Activated T-cell treated with anti-CD3 and anti-CD28 coated beads, Interleukin-2, amount 50 U/mL, for 4 hours (primary cell): ENCODE data around the gene HGFAC. TPM values are rescaled to one million over a fixed set of nuclear protein-coding genes. Genes with fewer than 3 reads are reported as not detected.

Experiments
- ATAC-seq, 2 donors: fragments of 200-7000 bp; cut with Tn5 transposase; one replicate each; pipeline ENCODE4 v1.10.0; 2021
- DNase-seq: peaks from one replicate; pipeline ENCODE4 v3.0.0-alpha.2; 2020
- H3K27me3 Mint-ChIP-seq: one replicate; pipeline ENCODE4 v1.8.0; 2021; ENCODE audit warnings: low read depth, mixed read lengths
- H3K36me3 Mint-ChIP-seq: one replicate; pipeline ENCODE4 v1.8.0; 2022; ENCODE audit warnings: mixed read lengths; ENCODE audit not compliant: insufficient read depth
- H3K4me1 Mint-ChIP-seq: one replicate; pipeline ENCODE4 v1.8.0; 2021; ENCODE audit warnings: low read depth, mixed read lengths
- H3K4me3 Mint-ChIP-seq: one replicate; pipeline ENCODE4 v1.8.0; 2021; ENCODE audit warnings: mild to moderate bottlenecking, moderate library complexity, mixed read lengths
- H3K9me3 Mint-ChIP-seq: one replicate; pipeline ENCODE4 v1.8.0; 2021; ENCODE audit warnings: mixed read lengths
- total RNA-seq, 3 donors: library from RNA; stranded (reverse); gene quantifications; one replicate each; pipeline ENCODE4 v1.2.1, GENCODE V29; 2021

HGFAC gene
- total RNA-seq, 3 donors from 2014 or later, result 0.11 TPM; not detected in 2

DNA sequence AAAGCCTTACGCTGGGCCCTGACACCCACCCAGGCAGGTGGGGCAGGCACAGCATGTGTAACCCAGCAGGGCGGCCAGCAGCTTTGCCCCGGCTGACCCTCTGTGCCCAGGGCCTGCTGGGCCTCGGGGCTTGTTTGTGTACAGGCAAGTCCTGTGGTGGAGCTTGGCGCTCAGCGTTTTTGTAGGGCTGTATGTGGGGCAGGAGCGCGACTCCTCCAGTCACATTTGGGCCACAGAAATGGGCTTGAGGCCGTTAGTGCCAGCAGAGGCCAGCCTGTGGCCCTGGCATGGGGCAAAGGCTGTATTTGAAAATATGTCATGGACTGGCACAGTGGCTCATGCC, 14.7 kb upstream of the HGFAC start:
- ATAC-seq (no peak), DNase-seq (no peak)
- Mint-ChIP-seq H3K27me3 (no peaks in the 10 kb centered on the region), H3K4me3 (no peak overlapping the region), H3K9me3 (no peaks in the 10 kb centered on the region), H3K4me1 (no peaks in the 10 kb centered on the region), H3K36me3 (no peaks in the 10 kb centered on the region)

DNA sequence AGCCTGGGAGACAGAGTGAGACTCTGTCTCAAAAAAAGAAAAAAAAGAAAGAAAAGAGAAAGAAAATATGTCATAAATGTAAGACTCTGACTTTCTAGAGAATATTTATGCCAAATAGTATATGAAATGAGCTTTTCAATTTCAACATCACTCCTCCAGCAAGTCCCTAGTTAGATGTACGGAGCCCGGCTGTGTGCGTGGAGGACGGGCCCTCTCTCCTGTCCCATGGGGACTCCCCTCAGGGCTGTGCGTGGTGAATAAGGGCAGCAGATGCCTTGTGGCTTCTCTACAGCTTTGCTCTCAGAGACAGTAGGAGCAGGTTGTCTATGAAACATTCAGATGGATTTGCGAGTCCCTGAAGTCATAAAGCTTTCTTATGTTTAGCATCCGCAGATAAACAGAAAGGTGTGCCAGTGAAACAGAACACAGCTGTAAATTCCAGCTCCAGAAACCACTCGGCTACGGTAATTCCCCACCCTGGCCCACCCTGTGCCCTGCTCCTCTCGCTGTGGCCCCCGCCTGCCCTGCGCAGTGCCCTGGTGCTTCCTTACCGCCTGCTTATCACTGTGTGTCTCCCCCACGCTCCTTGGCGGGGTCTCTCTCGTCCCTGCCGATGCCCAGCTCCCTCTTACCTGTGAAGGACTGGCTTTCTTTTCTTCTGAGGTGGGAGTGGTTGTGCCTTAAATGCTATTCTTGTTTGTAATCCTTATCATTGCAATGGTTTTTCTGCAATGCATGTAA, 13.9 kb upstream of the HGFAC start:
- DNase-seq (no peak), ATAC-seq (no peak)
- Mint-ChIP-seq H3K4me1 (no peaks in the 10 kb centered on the region), H3K9me3 (no peaks in the 10 kb centered on the region), H3K4me3 (no peak overlapping the region), H3K36me3 (no peaks in the 10 kb centered on the region), H3K27me3 (no peaks in the 10 kb centered on the region)

DNA sequence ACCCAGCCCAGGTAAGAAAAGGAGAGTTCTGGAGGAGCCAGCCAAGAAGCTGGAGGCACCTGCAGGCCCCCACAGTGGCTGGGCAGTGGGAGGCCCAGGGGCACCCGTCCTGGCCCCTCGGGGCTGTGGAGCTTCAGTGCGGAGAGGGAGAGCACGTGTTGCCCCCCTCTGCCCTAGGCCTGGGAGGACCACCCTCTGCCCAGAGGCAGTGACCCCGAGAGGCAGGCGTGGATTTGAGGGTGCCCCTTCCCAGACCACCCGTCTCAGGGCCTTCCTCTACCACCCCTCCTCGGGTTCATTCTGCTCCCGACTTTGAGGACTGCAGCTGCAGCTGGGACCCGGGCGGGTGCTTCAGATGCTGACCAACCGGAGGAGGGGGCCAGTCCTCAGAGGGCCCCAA, 12.1 kb upstream of the HGFAC start:
- H3K4me3 Mint-ChIP-seq, result no peak overlapping the region
- no peaks in the 10 kb centered on the region for H3K36me3 Mint-ChIP-seq
- no peak for ATAC-seq
- H3K4me1 Mint-ChIP-seq, result no peaks in the 10 kb centered on the region
- no peaks in the 10 kb centered on the region for H3K27me3 Mint-ChIP-seq
- DNase-seq, result no peak
- H3K9me3 Mint-ChIP-seq, result no peaks in the 10 kb centered on the region

DNA sequence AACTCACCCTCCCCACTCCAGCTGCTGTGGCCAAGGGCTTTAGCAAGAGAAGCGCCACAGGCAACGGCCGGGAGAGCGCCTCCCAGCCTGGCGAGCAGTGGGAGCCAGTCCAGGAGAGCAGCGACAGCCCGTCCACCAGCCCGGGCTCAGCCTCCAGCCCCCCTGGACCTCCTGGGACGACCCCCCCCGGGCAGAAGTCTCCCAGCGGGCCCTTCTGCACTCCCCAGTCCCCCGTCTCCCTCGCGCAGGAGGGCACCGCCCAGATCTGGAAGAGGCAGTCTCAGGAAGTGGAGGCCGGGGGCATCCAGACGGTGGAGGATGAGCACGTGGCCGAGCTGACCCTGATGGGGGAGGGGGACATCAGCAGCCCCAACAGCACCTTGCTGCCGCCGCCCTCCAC, 11.2 kb upstream of the HGFAC start:
- H3K9me3 Mint-ChIP-seq, result no peaks in the 10 kb centered on the region
- ATAC-seq, result no peak

DNA sequence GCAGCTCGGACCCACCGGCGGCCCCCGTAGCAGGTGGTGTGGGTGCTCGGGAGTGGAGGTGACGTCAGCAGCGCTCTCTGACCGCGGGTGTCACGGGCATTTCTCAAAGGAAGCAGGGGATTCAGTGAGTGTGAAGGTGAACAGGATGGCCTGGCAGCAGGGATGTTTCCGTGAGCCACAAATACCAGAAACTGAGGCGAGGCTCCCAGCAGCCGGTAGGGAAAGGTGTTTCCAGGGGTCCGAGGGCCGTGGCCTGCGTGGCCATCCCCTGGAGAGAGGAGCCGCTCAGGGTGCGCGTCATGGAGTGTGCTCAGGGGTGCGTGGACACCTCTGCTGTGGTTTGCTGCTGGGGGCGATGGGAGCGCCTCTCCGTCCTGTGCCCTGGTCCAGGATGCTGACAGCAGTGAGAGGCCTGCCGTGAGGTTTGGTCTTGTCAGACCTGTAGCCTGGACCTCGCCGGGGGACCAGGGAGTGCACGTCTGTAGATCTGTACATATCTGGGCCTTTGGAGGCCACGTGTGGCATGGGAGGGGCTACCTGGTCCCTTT, 10.2 kb upstream of the HGFAC start:
- H3K27me3 Mint-ChIP-seq, result no peaks in the 10 kb centered on the region
- DNase-seq (no peak), ATAC-seq (no peak)
- no peaks in the 10 kb centered on the region for H3K36me3 Mint-ChIP-seq
- no peaks in the 10 kb centered on the region for H3K9me3 Mint-ChIP-seq
- no peaks in the 10 kb centered on the region for H3K4me1 Mint-ChIP-seq
- H3K4me3 Mint-ChIP-seq, result no peak overlapping the region

More for the DNA sequence above, 11.2 kb upstream of the HGFAC start:
- Mint-ChIP-seq H3K4me3 (no peak overlapping the region), H3K4me1 (no peaks in the 10 kb centered on the region), H3K27me3 (no peaks in the 10 kb centered on the region), H3K36me3 (no peaks in the 10 kb centered on the region)
- no peak for DNase-seq

DNA sequence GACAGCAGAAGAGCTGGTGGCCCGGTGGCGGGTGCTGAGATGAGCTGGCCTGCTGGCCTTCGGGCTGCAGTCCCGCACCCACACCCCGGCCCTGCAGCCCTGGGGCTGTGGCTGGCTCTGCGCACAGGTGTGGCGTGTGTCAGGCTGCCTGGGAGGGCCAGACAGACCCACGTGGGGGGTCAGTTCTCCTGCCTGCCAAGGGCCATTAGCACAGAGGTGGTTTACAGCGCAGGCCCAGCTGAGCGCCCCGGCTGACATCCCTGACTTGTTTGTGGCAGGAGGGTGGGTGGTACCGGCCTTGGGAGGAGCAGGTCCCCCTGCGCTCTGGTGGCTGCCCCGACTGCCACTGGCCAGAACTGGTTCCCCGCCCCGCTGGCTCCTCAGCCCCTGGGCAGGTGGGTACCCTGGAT, 9.4 kb upstream of the HGFAC start:
- H3K36me3 Mint-ChIP-seq, result no peaks in the 10 kb centered on the region
- H3K9me3 Mint-ChIP-seq, result no peaks in the 10 kb centered on the region
- H3K4me1 Mint-ChIP-seq, result no peaks in the 10 kb centered on the region
- H3K27me3 Mint-ChIP-seq, result no peaks in the 10 kb centered on the region
- H3K4me3 Mint-ChIP-seq, result no peak overlapping the region
- no peak for ATAC-seq
- no peak for DNase-seq

DNA sequence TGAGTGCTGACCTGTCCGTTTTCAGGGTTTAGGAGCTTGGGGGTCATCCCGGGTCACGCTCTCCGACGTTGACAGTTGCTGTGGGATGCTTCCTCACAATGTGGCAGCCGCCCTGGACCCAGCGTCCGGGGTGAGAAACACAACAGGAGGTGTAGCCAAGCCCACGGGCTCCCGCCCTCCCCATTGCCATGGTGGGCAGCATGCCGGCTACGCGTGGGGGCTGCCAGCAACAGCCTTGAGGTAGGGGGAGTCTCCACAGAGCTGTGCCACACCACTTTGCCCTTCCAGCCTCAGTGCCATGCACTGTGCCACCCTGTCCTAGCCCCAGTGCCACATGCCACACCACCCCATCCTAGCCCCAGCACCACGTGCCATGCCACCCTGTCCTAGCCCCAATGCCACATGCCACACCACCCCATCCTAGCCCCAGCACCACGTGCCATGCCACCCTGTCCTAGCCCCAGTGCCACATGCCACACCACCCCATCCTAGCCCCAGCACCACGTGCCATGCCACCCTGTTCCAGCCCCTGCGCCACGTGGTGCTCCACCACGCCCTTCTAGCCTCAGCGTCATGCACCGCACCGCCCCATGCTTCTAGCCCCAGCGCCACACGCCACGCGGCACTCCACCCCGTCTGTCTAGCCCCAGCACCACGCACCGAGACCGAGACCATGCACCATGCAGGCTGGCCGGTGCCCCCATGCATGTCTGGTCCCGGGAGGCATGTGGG, 8.5 kb upstream of the HGFAC start:
- no peaks in the 10 kb centered on the region for H3K4me1 Mint-ChIP-seq
- no peak for DNase-seq
- H3K4me3 Mint-ChIP-seq, result no peak overlapping the region
- no peaks in the 10 kb centered on the region for H3K27me3 Mint-ChIP-seq
- no peaks in the 10 kb centered on the region for H3K36me3 Mint-ChIP-seq
- no peaks in the 10 kb centered on the region for H3K9me3 Mint-ChIP-seq
- ATAC-seq, result no peak

DNA sequence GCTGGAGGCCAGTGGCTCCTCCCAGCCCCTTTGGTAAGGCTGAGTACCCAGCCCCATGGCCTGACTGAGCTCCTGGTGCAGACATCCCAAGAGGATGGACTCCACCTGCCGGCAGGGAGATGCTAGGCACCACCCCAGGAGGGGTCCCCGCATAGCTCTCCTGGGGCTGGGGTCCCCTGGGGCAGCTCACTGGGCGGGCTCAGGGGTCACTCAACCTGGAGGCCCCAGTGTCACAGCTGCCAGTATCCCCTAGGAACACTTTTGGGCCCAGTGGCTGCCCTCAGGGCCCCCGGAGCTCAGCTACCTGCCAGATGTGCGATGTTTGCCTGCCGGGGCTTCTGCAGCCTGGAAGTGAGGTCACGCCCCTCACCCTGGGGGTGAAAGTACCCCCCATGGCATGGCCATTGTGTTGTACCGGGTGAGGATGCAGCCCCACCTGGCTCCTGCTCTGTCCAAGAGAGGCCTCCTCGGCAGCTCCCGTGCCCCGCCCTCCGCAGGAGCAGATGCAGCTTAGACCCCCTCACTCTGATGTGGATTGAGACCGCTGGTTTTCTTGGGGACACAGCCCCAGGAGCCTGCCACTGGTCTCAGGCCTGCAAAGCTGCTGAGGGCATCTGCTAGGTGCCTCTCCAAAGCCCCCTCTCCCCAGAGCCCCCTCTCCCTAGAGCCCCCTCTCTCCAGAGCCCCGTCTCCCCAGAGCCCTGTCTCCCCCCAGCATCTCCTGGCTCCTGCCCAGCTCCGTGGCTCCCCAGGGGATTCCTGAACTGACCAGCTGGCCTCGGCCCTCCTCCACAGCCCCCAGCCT, 6.7 kb upstream of the HGFAC start:
- Mint-ChIP-seq H3K4me3 (no peak overlapping the region), H3K36me3 (no peaks in the 10 kb centered on the region), H3K9me3 (no peaks in the 10 kb centered on the region), H3K4me1 (no peaks in the 10 kb centered on the region), H3K27me3 (no peaks in the 10 kb centered on the region)
- DNase-seq (no peak), ATAC-seq (no peak)

DNA sequence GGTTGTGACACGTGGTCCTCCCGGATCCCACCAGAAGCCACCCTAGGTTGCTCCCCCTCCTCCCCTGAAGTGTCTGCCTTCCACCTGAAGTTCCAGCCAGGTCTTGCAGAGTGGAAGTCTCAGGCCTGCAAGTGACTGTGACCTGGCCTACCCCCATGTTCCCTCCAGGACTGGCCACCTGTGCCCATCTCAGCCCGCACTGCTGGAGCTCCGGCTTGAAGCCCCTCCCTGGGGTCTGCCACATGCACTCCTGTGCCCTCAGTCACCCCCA, 6.1 kb upstream of the HGFAC start:
- no peaks in the 10 kb centered on the region for H3K36me3 Mint-ChIP-seq
- no peaks in the 10 kb centered on the region for H3K9me3 Mint-ChIP-seq
- no peak for DNase-seq
- no peaks in the 10 kb centered on the region for H3K27me3 Mint-ChIP-seq
- H3K4me1 Mint-ChIP-seq, result no peaks in the 10 kb centered on the region
- ATAC-seq, result no peak
- no peak overlapping the region for H3K4me3 Mint-ChIP-seq

DNA sequence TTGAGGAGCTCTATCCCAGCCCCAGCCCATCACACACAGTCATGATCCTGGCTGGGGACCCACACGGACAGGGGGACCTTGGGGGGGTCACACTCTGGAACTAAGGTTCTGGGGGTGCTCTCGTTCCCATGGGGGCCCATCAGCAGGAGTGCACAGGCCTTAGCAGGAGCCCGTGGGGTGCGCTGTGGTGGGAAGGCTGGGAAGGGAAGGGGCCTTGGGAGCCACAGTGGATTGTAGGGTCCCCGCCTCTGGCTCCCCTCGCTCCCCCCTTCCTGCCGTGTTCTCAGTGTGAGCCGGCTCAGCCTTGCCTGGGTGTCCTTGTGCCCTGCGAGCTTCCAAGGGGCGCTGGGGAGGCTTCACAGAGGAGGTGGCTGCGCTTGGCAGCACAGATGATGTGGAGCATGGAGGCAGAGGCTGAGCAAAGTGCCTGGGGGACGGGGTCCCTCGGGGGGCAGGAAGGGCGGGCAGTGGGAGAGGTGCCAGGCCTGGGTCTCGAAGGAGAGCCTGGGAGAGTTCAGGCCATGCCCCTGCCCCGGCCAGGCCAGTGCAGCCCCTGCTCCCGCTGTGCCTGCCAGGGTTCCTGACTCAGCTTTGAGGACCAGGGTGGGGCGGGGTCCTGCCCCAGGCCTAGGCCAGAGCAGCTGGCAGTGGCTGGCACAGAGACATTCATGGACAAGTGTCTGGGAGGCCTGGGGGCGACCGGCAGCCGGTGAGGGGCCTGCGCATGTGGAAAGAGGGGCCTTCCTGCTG, 5.5 kb upstream of the HGFAC start:
- ATAC-seq (no peak), DNase-seq (no peak)
- Mint-ChIP-seq H3K4me1 (no peaks in the 10 kb centered on the region), H3K4me3 (no peak overlapping the region), H3K36me3 (no peaks in the 10 kb centered on the region), H3K27me3 (no peaks in the 10 kb centered on the region), H3K9me3 (no peaks in the 10 kb centered on the region)

DNA sequence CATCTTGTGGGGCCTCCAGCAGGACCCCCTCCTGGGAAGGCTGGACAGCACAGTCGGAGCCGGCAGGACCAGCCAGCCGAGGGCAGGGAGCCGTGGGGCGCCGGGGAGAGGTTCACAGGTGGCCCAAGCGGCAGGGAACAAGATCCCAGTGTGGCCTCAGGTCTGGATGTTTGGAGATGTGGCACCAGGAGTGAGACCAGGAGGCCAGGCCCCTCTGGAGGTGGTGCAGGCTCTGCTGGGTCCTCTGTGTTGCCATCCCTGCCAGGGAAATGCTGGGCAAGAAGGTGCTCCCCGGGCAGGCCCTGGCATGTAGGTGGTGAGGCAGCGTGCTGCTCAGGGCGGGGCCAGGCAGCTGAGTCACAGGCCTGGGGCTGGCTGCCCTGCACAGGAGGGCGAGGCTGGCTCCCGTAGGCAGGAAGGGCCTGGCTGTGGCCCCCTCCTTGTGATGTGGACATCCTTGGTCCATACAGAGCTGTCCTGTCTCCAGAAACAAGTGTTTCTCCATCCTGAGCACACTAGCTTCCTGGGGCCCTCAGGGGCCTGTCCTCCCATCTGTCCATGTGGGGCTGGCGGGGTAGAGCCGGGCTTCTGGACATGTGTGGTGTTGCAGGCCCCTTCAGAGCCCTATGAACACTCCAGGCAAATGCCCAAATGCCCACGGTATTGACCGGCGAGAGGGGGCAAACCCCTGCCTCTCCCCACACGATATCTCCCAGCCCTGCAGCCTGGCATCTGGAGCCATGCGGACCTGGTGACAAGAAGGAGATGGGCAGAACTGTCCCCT, 4.8 kb upstream of the HGFAC start:
- ATAC-seq (no peak), DNase-seq (no peak)
- no peaks in the 10 kb centered on the region for H3K4me1 Mint-ChIP-seq
- no peaks in the 10 kb centered on the region for H3K36me3 Mint-ChIP-seq
- H3K9me3 Mint-ChIP-seq, result no peaks in the 10 kb centered on the region
- no peak overlapping the region for H3K4me3 Mint-ChIP-seq
- no peaks in the 10 kb centered on the region for H3K27me3 Mint-ChIP-seq

DNA sequence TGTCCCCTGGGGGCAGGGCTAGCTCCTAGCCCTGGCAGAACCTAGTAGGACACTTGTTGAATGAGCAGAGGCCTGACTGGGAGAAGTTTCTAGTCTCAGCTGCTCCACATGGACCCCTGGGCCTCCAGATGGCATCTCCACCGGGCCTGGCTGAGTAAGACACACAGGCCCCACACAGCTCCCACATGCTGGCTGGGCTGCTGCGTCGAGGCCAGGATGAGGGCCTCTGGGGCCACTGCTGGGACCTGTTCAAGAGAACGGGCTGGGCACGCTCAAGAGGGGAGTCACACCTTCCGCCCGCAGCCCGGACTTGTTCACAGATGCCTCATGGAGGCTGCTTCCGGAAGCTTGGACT, 4.2 kb upstream of the HGFAC start:
- ATAC-seq (no peak), DNase-seq (no peak)
- H3K4me3 Mint-ChIP-seq, result no peak overlapping the region
- H3K9me3 Mint-ChIP-seq, result no peaks in the 10 kb centered on the region
- no peaks in the 10 kb centered on the region for H3K27me3 Mint-ChIP-seq
- no peaks in the 10 kb centered on the region for H3K36me3 Mint-ChIP-seq
- no peaks in the 10 kb centered on the region for H3K4me1 Mint-ChIP-seq

DNA sequence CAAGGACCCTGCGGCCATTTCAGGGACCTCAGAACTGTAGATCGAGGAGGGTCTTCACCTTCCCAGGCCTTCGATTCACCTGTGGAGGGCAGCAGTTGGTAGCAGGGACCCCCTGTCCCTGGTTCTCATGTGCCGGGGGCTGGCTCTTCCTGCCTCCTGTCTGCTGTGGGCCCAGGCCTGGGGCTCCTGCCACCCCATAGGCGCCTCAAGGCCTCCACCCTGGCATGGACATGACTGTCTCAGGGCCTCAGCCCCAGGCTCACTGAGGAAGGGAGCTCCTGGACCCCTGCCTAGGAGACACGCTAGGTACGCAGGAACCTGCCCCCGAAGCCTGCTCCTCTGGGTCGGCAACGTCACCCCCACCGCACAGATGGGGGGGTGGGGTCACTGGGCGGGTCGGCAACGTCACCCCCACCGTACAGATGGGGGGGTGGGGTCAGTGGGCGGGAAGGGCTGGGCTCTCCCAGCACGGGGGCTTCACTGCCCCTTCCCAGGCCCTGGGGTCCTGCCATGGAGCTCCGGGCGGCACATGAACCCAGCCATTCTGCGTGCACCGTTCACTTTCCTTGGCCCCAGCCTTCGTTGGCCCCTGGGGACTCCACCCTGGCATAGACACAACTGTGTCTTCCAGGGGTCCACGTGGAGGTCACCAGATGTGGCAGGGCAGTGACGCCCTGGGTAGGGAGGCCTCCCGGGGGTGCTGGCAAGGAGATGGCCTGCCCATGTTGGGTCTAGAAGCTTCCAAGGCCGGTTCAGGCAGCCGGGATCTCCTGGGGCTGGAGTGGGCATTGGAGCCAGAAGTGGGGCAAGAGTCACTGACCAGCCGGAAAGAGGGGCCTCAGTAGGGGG, 3.5 kb upstream of the HGFAC start:
- H3K4me1 Mint-ChIP-seq, result no peaks in the 10 kb centered on the region
- H3K27me3 Mint-ChIP-seq, result no peaks in the 10 kb centered on the region
- ATAC-seq (no peak), DNase-seq (no peak)
- no peaks in the 10 kb centered on the region for H3K9me3 Mint-ChIP-seq
- no peaks in the 10 kb centered on the region for H3K36me3 Mint-ChIP-seq
- no peak overlapping the region for H3K4me3 Mint-ChIP-seq
